Endothelial cell of umbilical vein (primary cell): Measurements from ENCODE around the gene IP6K3. TPM values are rescaled to one million over a fixed set of nuclear protein-coding genes. Genes with fewer than 3 reads are reported as not detected.

Experiments
- BruUV-seq: library from RNA; stranded (reverse); fragments of 400-500 nt; replicated peaks from 2 replicates; lab custom pipeline; 2021; lab: Mats Ljungman, UMichigan
- CTCF ChIA-PET: fragments of 300-600, 350-600 bp; sonication (Branson Sonifier 250); formaldehyde crosslinking; loops from one replicate; lab custom pipeline; 2021; ENCODE audit warnings: antibody characterized with exemption, inconsistent platforms; lab: Charles Lee
- POLR2A ChIA-PET: fragments of 300-600, 350-600 bp; sonication (Branson Sonifier 250); formaldehyde crosslinking; loops from one replicate; lab custom pipeline; 2021; ENCODE audit warnings: antibody characterized with exemption, inconsistent platforms; lab: Charles Lee
- DNase-seq: peaks from one replicate; pipeline ENCODE4 v3.0.0-alpha.2; 2011; ENCODE audit warnings: low read depth, low spot score
- FAIRE-seq: peaks from 2 replicates; lab custom pipeline; 2011; peaks lifted over from hg19 to GRCh38; lab: Jason Lieb, UNC
- H2AFZ ChIP-seq: 2 replicates; pipeline ENCODE4 v1.6.0; 2012; ENCODE audit warnings: low read depth, low read length, control low read depth, inconsistent platforms
- H3K27ac ChIP-seq: 2 replicates; pipeline ENCODE4 v1.5.1; 2011; ENCODE audit warnings: low read depth, mild to moderate bottlenecking, control low read depth, low read length, moderate library complexity; ENCODE audit not compliant: insufficient read depth
- H3K27me3 ChIP-seq, 2 experiments: 2 replicates each; pipeline versions ENCODE4 v1.6.0 to v1.6.1; 2011; ENCODE audit warnings: low read length in 2 of 2, mixed read lengths in 1 of 2; ENCODE audit not compliant: control insufficient read depth in 2 of 2, insufficient read depth in 2 of 2
- H3K36me3 ChIP-seq, 2 experiments: 2 replicates in 1 of 2; 3 replicates in 1 of 2; pipeline ENCODE4 v1.5.1; 2011; ENCODE audit warnings: low read length in 2 of 2, mild to moderate bottlenecking in 1 of 2, moderate library complexity in 1 of 2; ENCODE audit not compliant: control insufficient read depth in 2 of 2, insufficient read depth in 2 of 2; ENCODE audit errors: extremely low read depth in 1 of 2
- H3K4me1 ChIP-seq: 3 replicates; pipeline ENCODE4 v1.5.1; 2011; ENCODE audit warnings: mild to moderate bottlenecking, low read length; ENCODE audit not compliant: control insufficient read depth, insufficient read depth; ENCODE audit errors: extremely low read depth
- H3K4me2 ChIP-seq: 2 replicates; pipeline ENCODE4 v1.6.1; 2011; ENCODE audit warnings: low read length, control low read depth, mixed read lengths; ENCODE audit not compliant: insufficient read depth
- H3K4me3 ChIP-seq, 3 experiments: fragments of 200-600 bp in 1 of 3; sonication (generic), shearing (Covaris generic) in 1 of 3; replicated peaks in 1 of 3; 2 replicates each; pipeline ENCODE4 v1.5.1; 2011 to 2016; ENCODE audit warnings: control low read depth in 3 of 3, low read length in 3 of 3, mild to moderate bottlenecking in 2 of 3, inconsistent platforms in 1 of 3, low read depth in 1 of 3, moderate library complexity in 1 of 3; ENCODE audit not compliant: insufficient read depth in 1 of 3
- H3K79me2 ChIP-seq: 2 replicates; pipeline ENCODE4 v1.6.0; 2012; ENCODE audit warnings: low read length, inconsistent platforms; ENCODE audit not compliant: control insufficient read depth, insufficient read depth
- H3K9ac ChIP-seq: replicated peaks from 2 replicates; pipeline ENCODE3; 2011; ENCODE audit warnings: low read length, control low read depth; ENCODE audit not compliant: insufficient read depth; ENCODE audit errors: extremely low read depth
- H3K9me1 ChIP-seq: replicated peaks from 3 replicates; pipeline ENCODE4 v1.6.0; 2011; ENCODE audit warnings: mild to moderate bottlenecking, low read length; ENCODE audit not compliant: control insufficient read depth, insufficient read depth; ENCODE audit errors: extremely low read depth
- H3K9me3 ChIP-seq: replicated peaks from 2 replicates; pipeline ENCODE4 v1.5.1; 2012; ENCODE audit warnings: low read length, inconsistent platforms; ENCODE audit not compliant: control insufficient read depth, insufficient read depth
- H4K20me1 ChIP-seq: replicated peaks from 2 replicates; pipeline ENCODE3; 2011; ENCODE audit warnings: mild to moderate bottlenecking, low read length; ENCODE audit not compliant: control insufficient read depth, insufficient read depth; ENCODE audit errors: extremely low read depth
- CTCF ChIP-seq, 2 donors: IDR thresholded peaks; 1 replicate in 1 of 2; 2 replicates in 1 of 2; pipeline ENCODE4 v1.5.1; 2011; ENCODE audit warnings: low read length in 2 of 2, mild to moderate bottlenecking in 2 of 2, moderate library complexity in 2 of 2, control low read depth in 1 of 2, inconsistent platforms in 1 of 2, low read depth in 1 of 2; ENCODE audit not compliant: insufficient read depth in 1 of 2; ENCODE audit errors: extremely low read depth in 1 of 2
- EZH2 ChIP-seq: IDR thresholded peaks from 2 replicates; pipeline ENCODE4 v1.6.1; 2012; ENCODE audit warnings: borderline replicate concordance, low read depth, mild to moderate bottlenecking, moderate library complexity, low read length, inconsistent platforms; ENCODE audit not compliant: severe bottlenecking
- FOS ChIP-seq: IDR thresholded peaks from 2 replicates; pipeline ENCODE4 v1.6.1; 2011; ENCODE audit warnings: mild to moderate bottlenecking, low read length, moderate library complexity, borderline replicate concordance; ENCODE audit not compliant: insufficient read depth
- GATA2 ChIP-seq: IDR thresholded peaks from 2 replicates; pipeline ENCODE4 v1.7.0; 2011; ENCODE audit warnings: low read depth, mild to moderate bottlenecking, moderate library complexity, mixed read lengths, low read length; ENCODE audit not compliant: insufficient read length, insufficient read depth
- JUN ChIP-seq: IDR thresholded peaks from 2 replicates; pipeline ENCODE4 v1.6.1; 2011; ENCODE audit warnings: borderline replicate concordance, low read depth; ENCODE audit not compliant: insufficient read length, insufficient read depth
- MAX ChIP-seq: IDR thresholded peaks from 2 replicates; pipeline ENCODE4 v1.6.1; 2011; ENCODE audit not compliant: insufficient read depth, insufficient read length
- MYC ChIP-seq: IDR thresholded peaks from one replicate; pipeline ENCODE4 v1.6.1; 2011; ENCODE audit warnings: mild to moderate bottlenecking, low read depth, low read length
- POLR2A ChIP-seq: IDR thresholded peaks from 2 replicates; pipeline ENCODE4 v1.6.1; 2012; ENCODE audit warnings: low read depth, mild to moderate bottlenecking, control low read depth, low read length
- POLR2AphosphoS5 ChIP-seq: IDR thresholded peaks from 2 replicates; pipeline ENCODE4 v1.6.1; 2012; ENCODE audit warnings: low read depth, mild to moderate bottlenecking, control low read depth, low read length, moderate library complexity; ENCODE audit not compliant: insufficient read depth
- dilution Hi-C: fragments of 300-500 bp; cut with MboI; formaldehyde crosslinking; loops from one replicate; pipeline ENCODE4 v1.15.0; 2019; ENCODE audit warnings: low sequenced_read_pairs; ENCODE audit not compliant: extremely low pct_ligation_motif_present
- intact Hi-C: fragments of 100-400 bp; cut with micrococcal nuclease; formaldehyde crosslinking; loops from one replicate; pipeline ENCODE4 v1.10.0; 2022
- polyA plus RNA-seq, 4 experiments: library from polyadenylated mRNA; depleted of rRNA in 3 of 4; stranded (reverse) in 3 of 4; unstranded in 1 of 4; fragments of >200 nt; gene quantifications; 2 replicates each; pipeline versions ENCODE4 v1.2.1 to v1.2.3, GENCODE V29; 2011 to 2012; ENCODE audit warnings: missing spikeins in 1 of 4
- total RNA-seq: library from RNA; stranded (reverse); gene quantifications from 2 replicates; pipeline ENCODE4 v1.2.3, GENCODE V29; 2021

IP6K3 gene
- total and polyA plus RNA-seq, 2 donors (not counting 3 experiments of a cell fraction or from before 2014, with no cell fraction given): not detected

GRCh38 chr6:33673851-33674250 lies 72.9 kb downstream of the IP6K3 start:
- Histone ChIP-seq H3K4me3 (no peak overlapping the region), H3K9me1 (no peaks in the 10 kb centered on the region), H3K79me2 (no peaks in the 10 kb centered on the region), H3K27me3 (no peaks in the 10 kb centered on the region), H4K20me1 (no peaks in the 10 kb centered on the region), H3K9ac (no peak overlapping the region), H3K27ac (no peak overlapping the region), H3K36me3 (peaks cover 8 to 18% of the 10 kb centered on the region in 2 experiments), H3K4me1 (peaks cover 25% of the 10 kb centered on the region), H3K9me3 (no peaks in the 10 kb centered on the region), H3K4me2 (no peak overlapping the region), H2AFZ (no peak overlapping the region)
- BruUV-seq: no TSS peak
- DNase-seq (no peak), FAIRE-seq (no peak)
- TF ChIP-seq MYC (no peak), JUN (no peak), CTCF (IDR thresholded peaks at IDR 0.05; ENCODE audit: extremely low read depth in 1 of 2, insufficient read depth in 1 of 2, low read depth in 1 of 2, low read length in 2 of 2) (no peak), POLR2AphosphoS5 (no peak), FOS (no peak), POLR2A (no peak), MAX (no peak), GATA2 (no peak), EZH2 (no peak)
- CTCF ChIA-PET: interaction anchor here (0.6 to 2.6 kb wide), 4 partner anchors 27 to 88 kb away, joined by 4 to 25 read pairs (median 8); no protein-coding TSS in a partner anchor
- dilution Hi-C loops (no loop called here), intact Hi-C loops (loop anchor here (1.0 to 5.0 kb wide), 6 partner anchors 23 to 89 kb away; partner anchors contain the start of gene ITPR3)
- POLR2A ChIA-PET: no interaction called here
